CD4-positive, alpha-beta T cell treated with Interleukin-4 for 4 hours (primary cell): Measurements from ENCODE around the gene C1QTNF6.
"Not testable (repeated sequence)": the region's sequence is repeated elsewhere in the genome, so short reads cannot be mapped to it uniquely, and the experiment has no call there.

ENCODE experiments used
- DNase-seq: peaks from one replicate; pipeline ENCODE4 v3.0.0-alpha.2; 2020

Gene C1QTNF6

GRCh38 chr22:37187891-37188761 is at the start of gene C1QTNF6:
C1QTNF6 (minus strand) TSS chr22:37188247; CDS start chr22:37188213, 34 bp downstream.
- DNase-seq, result no peak

GRCh38 chr22:37235897-37236607 is 48.0 kb upstream of the C1QTNF6 start:
- no peak for DNase-seq

GRCh38 chr22:37234736-37235711 is 47.0 kb upstream of the C1QTNF6 start:
- DNase-seq, result no peak

GRCh38 chr22:37233751-37234631 is 45.9 kb upstream of the C1QTNF6 start:
- DNase-seq, result no peak

GRCh38 chr22:37233371-37233750 is 45.3 kb upstream of the C1QTNF6 start:
- DNase-seq, result not testable (repeated sequence)

- no peak for DNase-seq
Measured at GRCh38 chr22:37232140-37232998, 44.3 kb upstream of the C1QTNF6 start.

GRCh38 chr22:37231406-37232139 is 43.5 kb upstream of the C1QTNF6 start:
- peak; percentile 52 for DNase-seq

GRCh38 chr22:37230673-37231405 is 42.8 kb upstream of the C1QTNF6 start:
- peak; percentile 85 for DNase-seq

GRCh38 chr22:37229805-37230672 is 42.0 kb upstream of the C1QTNF6 start:
- peak; percentile 93 for DNase-seq

GRCh38 chr22:37229012-37229804 is 41.2 kb upstream of the C1QTNF6 start:
- peak; percentile 61 for DNase-seq

- peak; percentile 77 for DNase-seq
Measured at GRCh38 chr22:37228106-37229011, 40.3 kb upstream of the C1QTNF6 start.

- no peak for DNase-seq
Measured at GRCh38 chr22:37226514-37226913, 38.5 kb upstream of the C1QTNF6 start.

GRCh38 chr22:37226087-37226486 is 38.0 kb upstream of the C1QTNF6 start:
- no peak for DNase-seq

GRCh38 chr22:37225481-37225880 is 37.4 kb upstream of the C1QTNF6 start:
- no peak for DNase-seq

GRCh38 chr22:37224757-37225420 is 36.8 kb upstream of the C1QTNF6 start:
- DNase-seq, result no peak
